ENCODE data around the gene BDP1.
A peak's percentile ranks its signal among the peaks of the same experiment; 100 is the strongest.
"Not testable (repeated sequence)": the region's sequence is repeated elsewhere in the genome, so short reads cannot be mapped to it uniquely, and the experiment has no call there.

Gene BDP1, protein sequence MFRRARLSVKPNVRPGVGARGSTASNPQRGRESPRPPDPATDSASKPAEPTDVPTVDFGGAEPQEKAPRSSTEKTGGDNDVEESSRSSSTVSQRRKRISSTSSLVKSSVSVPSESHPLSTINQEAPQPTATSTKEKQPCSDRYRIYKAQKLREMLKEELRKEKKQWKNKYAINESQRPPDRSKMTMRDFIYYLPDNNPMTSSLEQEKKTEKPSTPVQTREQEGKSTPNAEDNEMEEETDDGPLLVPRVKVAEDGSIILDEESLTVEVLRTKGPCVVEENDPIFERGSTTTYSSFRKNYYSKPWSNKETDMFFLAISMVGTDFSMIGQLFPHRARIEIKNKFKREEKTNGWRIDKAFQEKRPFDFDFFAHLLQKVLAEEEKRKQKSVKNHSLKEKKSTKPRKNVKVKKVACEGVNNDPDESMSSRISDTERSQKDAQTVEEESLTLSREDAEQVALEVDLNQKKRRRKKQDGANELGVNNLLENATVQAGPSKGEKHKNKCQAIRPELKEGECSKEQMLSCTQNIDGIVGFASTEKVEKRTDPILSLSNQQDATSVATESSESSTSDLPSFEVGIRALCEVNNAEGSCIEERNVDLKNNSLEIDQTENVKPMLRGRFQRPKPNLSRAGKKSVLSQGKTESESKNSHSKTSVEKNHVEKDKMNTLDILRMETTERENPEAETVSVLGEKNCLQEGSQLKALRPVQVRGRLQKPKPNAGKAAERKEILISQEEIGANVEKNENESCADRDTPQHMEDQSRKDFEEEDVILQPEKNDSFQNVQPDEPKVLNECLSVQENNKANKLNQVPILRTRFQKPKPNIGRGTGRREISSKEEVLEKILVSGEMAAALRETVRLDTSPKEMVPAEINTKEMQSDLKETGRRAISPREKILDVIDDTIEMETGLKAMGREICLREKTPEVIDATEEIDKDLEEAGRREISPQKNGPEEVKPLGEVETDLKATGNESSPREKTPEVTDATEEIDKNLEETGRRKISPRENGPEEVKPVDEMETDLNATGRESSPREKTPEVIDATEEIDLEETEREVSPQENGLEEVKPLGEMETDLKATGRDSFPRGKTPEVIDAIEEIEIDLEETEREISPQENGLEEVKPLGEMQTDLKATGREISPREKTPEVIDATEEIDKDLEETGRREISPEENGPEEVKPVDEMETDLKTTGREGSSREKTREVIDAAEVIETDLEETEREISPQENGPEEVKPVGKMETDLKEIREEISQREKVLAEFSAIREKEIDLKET (N-terminal part only)

DNA sequence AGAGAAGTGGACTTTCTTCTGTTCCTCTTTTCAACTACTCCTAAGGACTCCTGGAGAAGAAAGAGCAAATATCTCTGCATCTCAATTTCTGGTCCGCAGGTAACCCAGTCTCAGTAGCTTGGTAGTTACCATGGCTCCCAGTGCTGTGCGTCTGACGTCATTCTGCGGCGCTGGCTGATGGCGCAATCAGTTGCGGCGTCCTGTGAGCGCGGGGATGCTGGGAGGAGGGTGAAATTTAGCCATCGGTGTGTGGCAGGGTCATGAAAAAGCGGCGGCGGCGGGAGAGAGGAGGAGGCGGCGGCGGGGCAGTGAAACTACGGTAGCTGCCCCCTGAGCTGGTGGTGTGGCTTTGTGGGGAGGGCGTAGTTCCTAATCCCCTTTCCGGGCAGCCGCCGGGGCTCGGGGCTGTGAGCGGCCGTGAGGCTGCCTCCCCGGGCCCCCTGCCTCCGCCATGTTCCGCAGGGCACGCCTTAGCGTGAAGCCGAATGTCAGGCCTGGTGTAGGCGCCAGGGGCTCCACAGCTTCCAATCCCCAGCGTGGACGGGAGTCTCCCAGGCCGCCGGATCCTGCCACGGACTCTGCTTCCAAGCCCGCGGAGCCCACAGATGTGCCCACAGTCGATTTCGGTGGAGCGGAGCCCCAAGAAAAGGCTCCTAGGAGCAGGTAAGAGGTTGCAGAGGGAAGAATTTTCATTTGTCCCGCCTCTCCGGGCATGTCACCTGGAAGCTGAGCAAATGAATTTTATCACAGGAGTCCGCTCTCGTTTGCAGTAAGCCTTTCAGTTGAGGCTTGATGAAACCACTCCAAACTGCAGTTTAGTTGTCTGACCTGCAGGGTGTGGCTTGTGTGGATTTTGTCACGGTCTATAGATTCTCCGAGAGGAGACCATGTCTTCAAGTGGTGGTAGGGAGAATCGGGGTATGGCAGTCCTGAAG is at the start of gene BDP1:
TSS of gene BDP1 (plus strand) at position 225 of the 935 bp plus-strand sequence. CDS start at position 452, 227 bp downstream.
- peak; percentile 93 for DNase-seq (ENCODE audit: low read depth)

DNA sequence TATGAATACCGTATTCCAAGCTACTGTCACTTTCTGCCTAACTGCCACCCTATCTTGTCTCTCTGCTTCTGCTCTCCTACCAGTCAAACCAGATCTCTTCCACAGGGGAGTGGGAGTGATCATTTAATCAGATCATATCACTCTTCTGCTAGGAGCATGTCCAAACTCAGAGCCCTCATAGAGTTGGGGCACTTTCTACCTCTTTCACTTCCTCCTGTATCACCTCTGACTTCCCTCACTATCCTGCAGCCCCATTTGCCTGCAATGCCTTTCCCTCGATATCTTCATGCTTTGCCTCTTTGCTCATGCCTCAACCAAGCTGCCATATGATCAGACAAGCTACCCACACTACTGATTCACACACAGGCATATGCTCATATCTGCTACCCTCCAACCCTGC is 45.4 kb upstream of the BDP1 start:
- not testable (repeated sequence) for DNase-seq (ENCODE audit: low read depth)

DNA sequence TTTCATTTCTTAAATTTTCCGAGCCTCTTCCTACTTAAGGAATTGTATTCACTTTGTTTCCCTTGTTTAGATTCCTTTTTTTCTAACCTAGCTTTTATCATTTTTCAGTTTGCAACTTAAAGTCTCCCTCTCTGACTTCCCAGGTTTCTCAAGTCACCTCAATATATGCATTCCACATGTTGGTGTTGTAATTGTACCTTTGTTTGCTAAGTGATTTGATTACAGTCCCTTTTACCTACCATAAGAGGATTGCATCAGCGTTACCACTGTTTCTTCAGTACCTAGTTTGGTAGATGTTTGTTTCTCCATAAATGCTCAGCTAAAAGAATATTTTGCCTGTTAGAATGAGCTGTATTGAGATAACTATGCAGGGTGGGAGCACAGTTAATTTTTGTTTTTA is 39.8 kb upstream of the BDP1 start:
- DNase-seq (ENCODE audit: low read depth) = not testable (repeated sequence)

DNA sequence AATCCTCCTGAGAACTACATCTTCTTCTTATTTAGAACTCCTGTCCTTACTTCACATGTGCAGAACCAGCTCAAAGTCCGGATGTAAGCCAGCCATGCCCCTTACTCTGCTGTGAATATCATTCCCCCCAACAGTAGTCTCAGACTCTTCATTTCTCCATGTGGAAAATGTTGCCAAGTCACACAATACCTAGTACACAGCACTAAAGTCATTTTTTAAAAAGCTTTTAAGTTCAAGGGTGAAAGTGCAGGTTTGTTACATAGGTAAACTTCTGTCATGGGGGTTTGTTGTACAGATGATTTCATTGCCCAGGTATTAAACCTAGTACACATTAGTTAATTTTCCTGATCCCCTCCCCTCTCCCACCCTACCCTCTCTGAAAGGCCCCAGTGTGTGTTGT is 37.4 kb upstream of the BDP1 start:
- not testable (repeated sequence) for DNase-seq (ENCODE audit: low read depth)

DNA sequence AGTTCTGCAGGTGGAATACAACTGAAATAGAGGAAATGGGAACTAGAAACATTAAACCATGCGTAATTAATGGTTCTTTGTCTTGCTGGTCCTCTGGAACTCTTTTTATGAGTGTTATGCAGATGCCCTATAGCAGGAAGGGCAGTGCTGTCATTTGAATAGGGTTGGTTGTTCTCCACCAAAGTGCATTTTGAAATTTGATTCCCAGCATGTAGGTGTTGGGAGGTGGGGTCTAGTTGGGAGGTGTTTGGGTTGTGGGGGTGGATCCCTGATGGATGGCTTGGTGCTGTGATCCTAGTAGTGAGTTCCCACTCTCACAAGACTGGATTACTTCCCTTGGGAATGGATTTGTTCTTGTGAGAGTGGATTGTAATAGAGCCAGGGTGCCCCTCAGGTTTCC is 34.2 kb upstream of the BDP1 start:
- DNase-seq (ENCODE audit: low read depth) = not testable (repeated sequence)

DNA sequence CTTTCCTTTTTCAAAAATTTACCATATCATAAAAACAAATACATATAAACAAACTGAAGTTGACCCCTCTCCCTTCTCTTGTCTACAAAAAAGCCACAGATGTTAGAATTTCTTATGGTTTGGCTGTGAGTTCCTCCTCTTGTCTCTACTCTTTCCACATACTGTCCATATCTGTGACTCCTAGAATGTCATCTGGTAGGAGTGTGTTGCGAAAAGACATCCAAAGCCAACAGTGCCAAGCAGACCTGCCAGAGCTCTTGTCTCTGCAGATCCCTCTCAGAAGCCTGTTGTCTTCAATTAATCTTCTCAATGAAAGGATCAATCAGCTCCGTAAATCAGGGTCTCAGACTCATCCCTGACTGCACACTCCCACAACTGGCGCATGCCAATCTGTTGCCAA is 31.6 kb upstream of the BDP1 start:
- not testable (repeated sequence) for DNase-seq (ENCODE audit: low read depth)

DNA sequence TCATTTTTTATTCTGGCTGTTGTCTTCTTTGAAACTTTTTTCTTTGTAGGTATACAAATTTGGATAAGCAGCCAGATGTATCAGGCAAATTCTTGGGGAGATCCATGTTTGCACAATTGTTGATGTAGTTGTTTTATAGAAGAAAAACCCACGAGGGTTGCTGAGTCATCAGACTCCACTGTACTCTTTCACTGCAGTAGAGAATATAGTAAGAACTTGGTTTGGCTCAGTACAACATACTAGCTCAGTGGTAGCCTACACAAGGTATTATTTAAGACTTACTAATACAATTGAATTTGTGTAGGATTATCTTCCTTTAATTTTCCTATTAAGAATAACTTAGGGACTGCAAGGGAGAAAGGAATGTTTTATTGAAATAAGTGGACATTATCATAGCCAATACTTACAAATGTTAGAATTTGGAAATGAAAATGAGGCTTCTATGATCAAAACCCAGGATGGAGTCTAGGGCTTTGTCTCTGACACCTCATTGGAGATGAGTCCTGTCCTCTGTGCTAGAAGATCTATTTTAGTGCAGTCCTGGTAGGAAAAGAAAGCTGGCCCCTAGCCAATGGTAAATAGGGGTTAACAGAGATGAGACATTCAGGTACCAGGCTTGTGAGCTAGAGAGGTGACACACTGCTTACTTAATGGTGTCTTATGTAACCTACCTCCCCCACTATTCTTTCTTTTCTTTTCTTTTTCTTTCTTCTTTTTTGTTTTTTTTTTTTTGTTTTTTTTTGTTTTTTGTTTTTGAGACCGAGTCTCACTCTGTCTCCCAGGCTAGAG is 28.6 kb upstream of the BDP1 start:
- not testable (repeated sequence) for DNase-seq (ENCODE audit: low read depth)

DNA sequence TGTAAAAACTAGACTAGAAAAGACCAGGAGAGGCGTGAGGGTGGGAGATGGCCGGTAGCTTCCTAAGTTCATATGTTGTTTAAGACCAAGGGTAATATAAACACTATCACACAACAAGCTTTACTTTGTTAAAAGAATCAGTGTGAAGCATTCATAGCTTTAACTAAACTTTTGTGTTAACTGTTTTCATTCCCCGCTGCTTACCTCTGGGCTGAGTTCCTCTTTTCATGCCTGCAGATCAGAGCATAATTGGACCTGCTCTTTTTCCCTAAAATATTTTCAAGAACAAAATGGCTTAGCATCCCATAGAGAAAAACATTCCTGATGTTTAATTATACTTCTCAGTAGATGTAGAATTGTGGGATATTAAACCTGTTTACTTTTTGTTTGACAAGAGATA is 23.0 kb upstream of the BDP1 start:
- not testable (repeated sequence) for DNase-seq (ENCODE audit: low read depth)

DNA sequence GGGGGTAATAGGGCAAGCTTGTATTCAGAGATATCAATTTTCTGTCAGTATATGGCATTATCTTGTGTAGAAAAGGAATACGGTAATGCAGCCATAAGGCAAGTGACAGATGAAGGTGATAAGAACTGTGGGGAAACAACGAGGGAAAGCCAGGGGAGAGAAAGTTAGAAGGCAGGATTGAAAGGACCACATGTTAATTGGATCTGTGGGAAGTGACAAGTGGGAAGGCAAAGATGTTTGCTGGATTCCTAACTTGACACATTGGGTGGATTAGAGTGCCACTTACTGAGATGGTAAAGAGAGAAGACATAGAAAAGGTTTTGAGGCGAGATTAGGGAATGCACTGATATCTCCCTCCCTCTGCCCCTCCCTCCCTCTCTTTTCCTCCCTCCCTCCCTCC is 20.6 kb upstream of the BDP1 start:
- not testable (repeated sequence) for DNase-seq (ENCODE audit: low read depth)

DNA sequence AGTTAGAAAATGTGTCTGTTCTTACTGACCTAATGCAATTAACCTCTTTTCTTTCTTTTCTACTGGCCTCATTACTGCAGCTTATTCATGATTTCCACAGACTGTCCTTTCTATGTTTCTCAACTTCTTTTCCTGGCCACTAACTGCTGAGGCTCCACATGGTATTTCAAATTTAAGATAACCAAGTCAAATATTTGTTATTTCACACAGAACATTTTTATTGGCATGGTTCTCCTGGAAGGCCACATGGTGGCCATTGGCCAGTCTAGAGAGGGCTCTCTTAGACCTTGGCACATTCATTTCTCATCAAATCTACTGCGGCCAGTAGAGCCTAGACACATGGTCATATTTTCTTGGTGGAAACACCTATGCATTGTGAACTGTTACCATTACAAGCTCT is 13.9 kb upstream of the BDP1 start:
- not testable (repeated sequence) for DNase-seq (ENCODE audit: low read depth)

DNA sequence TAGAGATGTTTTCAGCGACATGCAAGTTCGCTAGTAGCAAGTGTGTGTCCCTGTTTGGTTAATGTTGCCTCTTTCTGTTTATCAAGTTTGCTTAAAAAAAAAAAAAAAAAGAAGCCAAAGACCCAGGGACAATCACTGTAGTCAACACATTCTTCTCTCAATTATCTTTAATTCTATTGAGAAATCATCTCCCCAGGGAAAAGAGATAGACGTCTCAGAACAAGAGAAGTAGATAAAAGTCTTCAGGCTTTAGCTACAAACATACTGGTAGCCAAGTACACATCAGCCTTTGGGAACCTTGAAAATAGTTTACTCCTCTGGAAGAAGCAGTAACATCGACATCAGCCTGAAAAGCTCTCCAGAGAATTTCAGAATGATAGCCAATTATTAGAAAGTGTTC is 11.6 kb upstream of the BDP1 start:
- DNase-seq (ENCODE audit: low read depth) = not testable (repeated sequence)

DNA sequence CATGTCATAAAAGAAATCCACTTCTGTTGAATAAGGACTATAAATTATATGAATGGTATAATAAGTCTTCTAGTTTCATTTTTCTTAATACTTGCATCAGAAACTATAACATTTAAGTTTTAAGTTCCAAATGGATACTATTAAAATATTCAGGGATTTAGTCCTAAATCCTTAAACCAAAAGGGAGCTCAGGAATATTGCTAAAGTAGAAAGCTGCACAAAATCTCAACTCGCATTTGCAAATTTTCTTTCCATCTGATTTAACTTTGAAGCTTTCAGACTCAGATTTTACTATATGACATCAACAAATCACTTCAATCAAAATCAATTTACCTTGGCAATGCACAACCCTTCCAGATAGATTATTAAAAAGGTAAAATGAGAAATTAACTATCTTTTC is 10.4 kb upstream of the BDP1 start:
- not testable (repeated sequence) for DNase-seq (ENCODE audit: low read depth)

DNA sequence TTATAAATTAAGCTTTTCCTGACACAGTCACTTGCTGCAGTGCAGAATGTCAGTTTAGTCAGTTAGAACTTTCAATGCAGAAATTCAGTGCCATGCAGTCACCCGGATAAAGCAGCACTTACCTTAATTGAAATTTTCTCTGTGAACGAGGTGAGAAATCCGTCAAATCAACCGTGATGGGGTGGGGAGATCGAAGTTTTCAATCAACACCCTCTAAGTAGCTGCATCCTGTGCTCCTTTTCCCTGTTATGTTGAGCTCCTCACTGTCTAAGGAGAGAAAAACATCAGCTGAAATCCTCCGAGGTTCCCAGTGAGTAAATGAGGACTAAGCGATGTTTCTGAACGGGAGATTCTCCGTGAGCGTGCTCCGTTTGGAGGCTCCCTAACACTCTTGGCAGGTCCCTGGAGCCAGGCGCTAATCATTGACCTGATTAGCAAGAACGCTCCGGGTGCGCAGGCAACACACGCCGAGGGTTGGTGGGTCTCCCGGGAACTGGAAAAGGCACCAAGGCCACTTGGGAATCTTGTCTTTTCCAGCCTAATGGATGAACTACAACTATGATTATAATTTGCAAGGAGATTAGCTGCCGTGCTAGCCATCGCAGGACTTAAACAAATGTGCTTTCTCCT is 9.8 kb upstream of the BDP1 start:
- not testable (repeated sequence) for DNase-seq (ENCODE audit: low read depth)

DNA sequence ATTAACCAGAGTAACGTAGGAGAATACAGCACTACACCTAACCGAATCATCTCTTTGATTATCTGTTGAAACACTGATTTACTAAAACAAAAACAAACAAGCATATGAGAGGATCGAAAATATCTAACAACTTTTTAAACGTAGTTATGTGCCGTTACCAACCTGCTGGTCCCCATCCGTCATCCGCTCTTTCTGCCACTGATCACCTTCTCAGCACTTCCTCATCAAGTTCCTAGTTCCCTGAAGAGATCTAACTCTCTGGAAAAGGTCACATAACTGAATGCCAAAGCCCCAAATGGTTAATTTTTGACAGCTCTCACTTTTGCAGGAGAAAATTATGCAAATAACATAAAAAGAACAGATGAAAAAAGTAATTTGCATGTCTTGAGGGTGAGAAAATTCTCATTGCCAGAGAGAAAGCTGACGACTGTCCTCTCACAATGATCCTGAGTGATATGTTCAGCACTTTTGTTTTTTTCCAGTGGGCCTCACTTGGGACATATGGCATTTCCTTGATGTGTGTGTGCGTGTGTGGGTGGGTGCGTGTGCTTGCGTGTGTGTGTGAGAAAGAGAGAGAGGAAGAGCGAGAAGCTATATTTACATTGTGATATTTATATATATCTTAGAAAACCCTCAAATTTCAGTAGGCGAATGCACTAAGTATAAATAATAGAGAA is 8.8 kb upstream of the BDP1 start:
- DNase-seq (ENCODE audit: low read depth) = not testable (repeated sequence)

DNA sequence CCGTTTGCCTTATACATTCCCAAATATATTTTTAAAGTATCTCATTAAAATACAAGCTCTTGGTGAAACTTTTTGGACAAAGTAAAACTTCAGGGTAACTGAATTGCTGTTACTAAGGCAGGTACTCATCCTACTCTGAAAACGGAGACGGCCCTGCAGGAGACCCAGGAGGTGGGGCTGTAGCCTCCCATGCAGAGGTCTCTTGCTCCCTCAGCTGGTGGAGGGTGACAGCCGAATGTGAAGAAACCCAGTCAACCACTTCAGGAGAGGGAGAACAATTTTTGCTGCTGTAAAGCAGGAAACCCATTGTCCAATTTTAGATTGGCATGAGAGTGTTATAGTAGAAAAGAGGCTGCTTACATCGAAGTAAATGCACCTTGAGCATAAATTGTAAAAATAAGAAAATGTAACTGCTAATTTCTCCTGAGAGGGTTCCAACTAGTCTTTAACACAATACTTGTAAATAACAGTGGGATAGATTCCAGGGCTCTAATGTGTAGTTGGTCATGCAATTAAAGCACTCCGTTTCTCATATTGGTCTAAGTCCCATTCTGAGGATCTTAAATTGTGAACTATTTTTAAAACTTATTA is 8.1 kb upstream of the BDP1 start:
- peak; percentile 33 for DNase-seq (ENCODE audit: low read depth)

DNA sequence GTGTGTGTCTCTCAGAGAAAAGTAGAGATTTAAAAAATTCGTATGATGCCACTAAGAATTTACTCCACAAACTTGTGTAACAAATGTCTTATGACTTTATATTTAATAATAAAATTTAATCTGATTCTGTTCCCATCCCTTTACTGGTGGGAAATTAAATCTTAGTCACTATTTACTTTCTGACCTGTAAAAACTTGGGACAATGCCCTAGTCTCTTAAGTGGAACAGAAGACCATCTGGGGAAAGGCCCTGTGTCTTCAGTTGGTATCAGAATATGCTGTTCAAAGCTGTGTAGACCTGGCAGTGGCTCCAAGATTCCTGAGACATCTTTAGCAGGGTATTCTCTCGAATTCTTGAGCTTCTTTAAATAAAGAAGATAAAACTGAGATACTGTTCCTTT is 2.6 kb upstream of the BDP1 start:
- no peak for DNase-seq (ENCODE audit: low read depth)

DNA sequence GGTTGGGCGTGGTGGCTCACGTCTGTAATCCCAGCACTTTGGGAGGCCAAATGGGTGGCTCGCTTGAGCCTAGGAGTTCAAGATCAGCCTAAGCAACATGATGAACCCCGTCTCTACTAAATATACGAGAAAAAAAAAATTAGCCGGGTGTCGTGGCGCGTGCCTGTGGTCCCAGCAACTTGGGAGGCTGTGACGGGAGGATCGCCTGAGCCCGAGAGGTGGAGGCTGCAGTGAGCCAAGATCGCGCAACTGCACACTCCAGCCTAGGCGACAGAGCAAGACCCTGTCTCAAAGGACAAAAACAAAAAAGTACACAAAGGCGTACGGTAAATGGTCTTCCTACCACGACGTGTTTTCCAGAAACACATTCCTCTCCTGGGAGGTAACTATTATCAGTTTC is 538 bp upstream of the BDP1 start:
- DNase-seq (ENCODE audit: low read depth) = no peak

DNA sequence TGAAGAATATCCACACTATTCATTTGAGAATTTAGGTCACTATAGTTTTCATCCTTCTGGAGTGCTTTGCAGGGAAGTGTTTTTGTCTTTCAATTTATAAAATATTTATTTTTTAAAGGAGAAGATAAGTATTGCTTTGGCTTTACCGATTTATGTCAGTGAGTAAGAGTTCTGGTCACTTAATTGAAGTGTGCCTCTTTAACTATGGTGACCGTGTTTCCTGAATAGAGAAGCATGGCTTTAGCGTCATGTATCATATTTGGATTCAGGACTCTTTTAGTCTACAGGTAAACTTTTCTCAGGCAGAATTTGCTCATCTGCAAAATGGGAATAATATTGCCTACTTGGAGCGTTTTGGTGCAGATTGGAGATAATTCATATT is 902 bp downstream of the BDP1 start:
- DNase-seq (ENCODE audit: low read depth) = no peak

DNA sequence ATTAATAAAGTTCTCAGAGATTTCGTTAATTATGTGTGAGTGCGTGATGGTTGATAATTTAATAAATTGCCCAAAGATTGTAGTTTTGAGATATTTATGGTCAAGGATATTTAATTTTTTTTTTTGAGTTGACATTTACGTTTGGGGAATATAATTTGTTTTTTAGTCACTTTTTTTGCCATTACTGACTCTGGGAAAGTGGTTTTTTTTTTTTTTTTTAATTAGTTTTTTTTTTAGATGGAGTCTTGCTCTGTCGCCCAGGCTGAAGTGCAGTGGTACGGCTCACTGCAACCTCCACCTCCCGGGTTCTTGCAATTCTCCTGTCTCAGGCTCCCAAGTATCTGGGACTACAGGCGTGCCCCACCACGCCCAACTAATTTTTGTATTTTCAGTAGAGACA is 1.7 kb downstream of the BDP1 start:
- DNase-seq (ENCODE audit: low read depth) = no peak
